Stomach (tissue), 4 donors: ENCODE results near the gene KRT25.

Experiments used
- CTCF ChIP-seq, 7 experiments: fragments of 450-650 bp in 4 of 7; fragments of 200-600 bp in 3 of 7; sonication (generic) in 3 of 7; IDR thresholded peaks; one replicate each; pipeline ENCODE4 v1.5.1; 2016 to 2019; ENCODE audit warnings: antibody characterized with exemption in 7 of 7, control low read depth in 2 of 7, mild to moderate bottlenecking in 1 of 7
- POLR2A ChIP-seq, 4 donors: fragments of 450-650 bp; IDR thresholded peaks; one replicate each; pipeline ENCODE4 v1.6.1; 2016; ENCODE audit warnings: antibody characterized with exemption in 4 of 4, control low read depth in 2 of 4, mild to moderate bottlenecking in 1 of 4, moderate library complexity in 1 of 4

GRCh38 chr17:40714473-40714872 is 40.7 kb downstream of the KRT25 start:
- TF ChIP-seq CTCF (IDR thresholded peaks at IDR 0.05) (no peak), POLR2A (IDR thresholded peaks at IDR 0.05) (no peak)
